SK-N-SH treated with all-trans-retinoic acid at 6 μM for 48 hours (cell line): ENCODE data around the gene REPIN1.

Experiments used
- ARNTL ChIP-seq: fragments of 450-650 bp; formaldehyde crosslinking; IDR thresholded peaks from 2 replicates; pipeline ENCODE4 v1.5.0; 2020; ENCODE audit warnings: low read depth, mild to moderate bottlenecking, moderate library complexity, borderline replicate concordance
- GLIS3 ChIP-seq: fragments of 250-450 bp; sonication (Bioruptor Pico); IDR thresholded peaks from 2 replicates; pipeline ENCODE4 v1.5.0; 2020; ENCODE audit warnings: mild to moderate bottlenecking, moderate library complexity
- OSR1 ChIP-seq: fragments of 250-450 bp; sonication (Bioruptor Pico); IDR thresholded peaks from 2 replicates; pipeline ENCODE4 v1.8.0; 2022; ENCODE audit warnings: moderate library complexity, mild to moderate bottlenecking, inconsistent platforms
- RARB ChIP-seq: fragments of 250-450 bp; sonication (Bioruptor Pico); IDR thresholded peaks from 2 replicates; pipeline ENCODE4 v1.8.0; 2021; ENCODE audit warnings: mild to moderate bottlenecking, moderate library complexity
- TOX ChIP-seq: fragments of 250-450 bp; sonication (Bioruptor Pico); IDR thresholded peaks from 2 replicates; pipeline ENCODE4 v1.8.0; 2021; ENCODE audit warnings: mild to moderate bottlenecking, moderate library complexity, borderline replicate concordance
- TSHZ2 ChIP-seq: fragments of 250-450 bp; sonication (Bioruptor Pico); IDR thresholded peaks from 2 replicates; pipeline ENCODE4 v1.5.0; 2020; ENCODE audit warnings: mild to moderate bottlenecking, moderate library complexity
- ZFP3 ChIP-seq: fragments of 250-450 bp; sonication (Bioruptor Pico); IDR thresholded peaks from 2 replicates; pipeline ENCODE4 v1.5.0; 2020; ENCODE audit warnings: mild to moderate bottlenecking, moderate library complexity
- ZFP30 ChIP-seq: fragments of 450-650 bp; formaldehyde crosslinking; IDR thresholded peaks from 2 replicates; pipeline ENCODE4 v1.5.0; 2022; ENCODE audit warnings: mild to moderate bottlenecking, moderate library complexity
- TF ChIP-seq, protein P1 (sequence below): fragments of 250-450 bp; sonication (Bioruptor Pico); IDR thresholded peaks from 2 replicates; pipeline ENCODE4 v1.5.1; 2020; ENCODE audit warnings: low read depth, mild to moderate bottlenecking, moderate library complexity
- TF ChIP-seq, protein P2 (sequence below): fragments of 250-450 bp; sonication (Bioruptor Pico); IDR thresholded peaks from 2 replicates; pipeline ENCODE4 v1.8.0; 2020; ENCODE audit warnings: mild to moderate bottlenecking, moderate library complexity, borderline replicate concordance
- TF ChIP-seq, protein P3 (sequence below): fragments of 250-450 bp; sonication (Bioruptor Pico); IDR thresholded peaks from 2 replicates; pipeline ENCODE4 v1.8.0; 2021; ENCODE audit warnings: low read depth, mild to moderate bottlenecking, moderate library complexity, borderline replicate concordance

DNA sequence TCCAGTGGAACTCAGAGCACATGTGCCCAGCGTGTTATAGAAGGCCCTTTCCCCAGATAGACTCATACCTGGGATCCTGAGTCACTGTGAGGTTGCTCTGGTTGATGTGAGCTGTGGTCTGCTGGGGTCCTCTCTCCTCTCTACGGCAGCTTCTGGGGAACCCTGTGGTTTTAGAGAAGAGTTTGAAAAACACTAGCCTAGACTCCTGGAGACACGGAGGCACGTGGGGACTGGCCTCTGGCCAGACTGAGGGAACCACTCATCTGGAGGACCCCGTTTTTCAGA is 20.9 kb downstream of the REPIN1 start:
- TF ChIP-seq GLIS3 (CRISPR knock-in tag): no peak
- TF ChIP-seq, protein P1, sequence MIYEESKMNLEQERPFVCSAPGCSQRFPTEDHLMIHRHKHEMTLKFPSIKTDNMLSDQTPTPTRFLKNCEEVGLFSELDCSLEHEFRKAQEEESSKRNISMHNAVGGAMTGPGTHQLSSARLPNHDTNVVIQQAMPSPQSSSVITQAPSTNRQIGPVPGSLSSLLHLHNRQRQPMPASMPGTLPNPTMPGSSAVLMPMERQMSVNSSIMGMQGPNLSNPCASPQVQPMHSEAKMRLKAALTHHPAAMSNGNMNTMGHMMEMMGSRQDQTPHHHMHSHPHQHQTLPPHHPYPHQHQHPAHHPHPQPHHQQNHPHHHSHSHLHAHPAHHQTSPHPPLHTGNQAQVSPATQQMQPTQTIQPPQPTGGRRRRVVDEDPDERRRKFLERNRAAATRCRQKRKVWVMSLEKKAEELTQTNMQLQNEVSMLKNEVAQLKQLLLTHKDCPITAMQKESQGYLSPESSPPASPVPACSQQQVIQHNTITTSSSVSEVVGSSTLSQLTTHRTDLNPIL: no peak
- TF ChIP-seq ZFP3 (CRISPR knock-in tag): no peak
- no peak for TF ChIP-seq OSR1 (CRISPR knock-in tag)
- TF ChIP-seq TSHZ2: no peak
- TF ChIP-seq TOX: no peak
- TF ChIP-seq RARB (CRISPR knock-in tag): no peak
- TF ChIP-seq ZFP30 (CRISPR knock-in tag): no peak
- TF ChIP-seq, protein P2, sequence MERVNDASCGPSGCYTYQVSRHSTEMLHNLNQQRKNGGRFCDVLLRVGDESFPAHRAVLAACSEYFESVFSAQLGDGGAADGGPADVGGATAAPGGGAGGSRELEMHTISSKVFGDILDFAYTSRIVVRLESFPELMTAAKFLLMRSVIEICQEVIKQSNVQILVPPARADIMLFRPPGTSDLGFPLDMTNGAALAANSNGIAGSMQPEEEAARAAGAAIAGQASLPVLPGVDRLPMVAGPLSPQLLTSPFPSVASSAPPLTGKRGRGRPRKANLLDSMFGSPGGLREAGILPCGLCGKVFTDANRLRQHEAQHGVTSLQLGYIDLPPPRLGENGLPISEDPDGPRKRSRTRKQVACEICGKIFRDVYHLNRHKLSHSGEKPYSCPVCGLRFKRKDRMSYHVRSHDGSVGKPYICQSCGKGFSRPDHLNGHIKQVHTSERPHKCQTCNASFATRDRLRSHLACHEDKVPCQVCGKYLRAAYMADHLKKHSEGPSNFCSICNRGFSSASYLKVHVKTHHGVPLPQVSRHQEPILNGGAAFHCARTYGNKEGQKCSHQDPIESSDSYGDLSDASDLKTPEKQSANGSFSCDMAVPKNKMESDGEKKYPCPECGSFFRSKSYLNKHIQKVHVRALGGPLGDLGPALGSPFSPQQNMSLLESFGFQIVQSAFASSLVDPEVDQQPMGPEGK (CRISPR knock-in tag): no peak
- TF ChIP-seq, protein P3, sequence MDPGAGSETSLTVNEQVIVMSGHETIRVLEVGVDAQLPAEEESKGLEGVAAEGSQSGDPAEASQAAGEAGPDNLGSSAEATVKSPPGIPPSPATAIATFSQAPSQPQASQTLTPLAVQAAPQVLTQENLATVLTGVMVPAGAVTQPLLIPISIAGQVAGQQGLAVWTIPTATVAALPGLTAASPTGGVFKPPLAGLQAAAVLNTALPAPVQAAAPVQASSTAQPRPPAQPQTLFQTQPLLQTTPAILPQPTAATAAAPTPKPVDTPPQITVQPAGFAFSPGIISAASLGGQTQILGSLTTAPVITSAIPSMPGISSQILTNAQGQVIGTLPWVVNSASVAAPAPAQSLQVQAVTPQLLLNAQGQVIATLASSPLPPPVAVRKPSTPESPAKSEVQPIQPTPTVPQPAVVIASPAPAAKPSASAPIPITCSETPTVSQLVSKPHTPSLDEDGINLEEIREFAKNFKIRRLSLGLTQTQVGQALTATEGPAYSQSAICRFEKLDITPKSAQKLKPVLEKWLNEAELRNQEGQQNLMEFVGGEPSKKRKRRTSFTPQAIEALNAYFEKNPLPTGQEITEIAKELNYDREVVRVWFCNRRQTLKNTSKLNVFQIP (CRISPR knock-in tag): no peak
- TF ChIP-seq ARNTL (CRISPR knock-in tag): no peak
